Measurements from ENCODE around the gene FLNB.
"Not testable (repeated sequence)": the region's sequence is repeated elsewhere in the genome, so short reads cannot be mapped to it uniquely, and the experiment has no call there.

Gene FLNB

DNA sequence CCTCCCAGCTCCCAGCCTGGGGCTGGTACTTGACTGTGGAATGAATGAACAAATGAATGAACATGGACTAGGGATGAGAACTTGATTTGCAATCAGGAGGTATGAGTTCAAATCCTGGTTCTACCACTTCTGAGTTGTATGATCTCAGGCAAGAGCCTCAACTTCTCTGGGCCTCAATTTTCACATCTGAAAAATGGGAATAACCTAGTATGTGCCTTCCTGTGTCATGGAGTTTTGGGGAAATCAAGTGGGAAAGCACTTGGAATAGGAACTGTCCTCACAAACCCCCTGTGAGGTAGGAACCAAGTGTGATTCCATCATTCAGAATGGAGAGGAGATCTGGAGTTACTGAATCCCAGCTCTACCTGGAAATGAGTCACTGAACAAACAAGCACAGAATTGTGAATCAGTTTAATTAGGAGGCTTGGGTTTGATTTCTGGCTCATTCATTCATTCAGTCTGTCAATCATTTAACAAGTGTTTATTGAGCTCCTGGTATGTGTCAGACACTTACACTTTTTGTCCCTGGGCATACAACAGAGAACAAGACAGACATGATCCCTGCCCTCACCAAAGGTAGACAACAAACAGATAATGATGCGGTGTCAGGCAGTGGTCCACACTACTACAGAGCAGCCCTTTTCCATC, 172.8 kb downstream of the FLNB start:
- no peak for DNase-seq (ENCODE audit: low read depth in 2 of 2)

DNA sequence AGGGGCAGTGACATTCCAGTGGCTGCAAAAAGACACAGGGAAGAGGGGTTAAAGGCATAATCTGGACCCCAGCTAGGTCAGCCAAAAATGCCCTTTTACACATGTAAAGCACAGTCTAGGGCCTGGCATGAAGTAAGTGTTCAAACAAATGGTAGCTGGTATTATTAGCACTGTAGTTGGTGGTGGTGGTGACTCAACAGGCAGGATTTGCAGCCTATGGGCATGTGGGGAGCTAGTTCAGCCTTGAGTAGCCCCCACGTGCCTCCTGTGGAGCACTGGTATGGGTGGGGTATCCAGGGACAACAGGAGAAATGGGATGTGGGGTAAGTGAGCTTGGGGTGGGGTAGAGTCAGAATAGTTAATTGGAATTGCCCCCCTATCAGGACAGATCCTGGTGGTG, 175.0 kb downstream of the FLNB start:
- no peak for DNase-seq (ENCODE audit: low read depth in 2 of 2)

DNA sequence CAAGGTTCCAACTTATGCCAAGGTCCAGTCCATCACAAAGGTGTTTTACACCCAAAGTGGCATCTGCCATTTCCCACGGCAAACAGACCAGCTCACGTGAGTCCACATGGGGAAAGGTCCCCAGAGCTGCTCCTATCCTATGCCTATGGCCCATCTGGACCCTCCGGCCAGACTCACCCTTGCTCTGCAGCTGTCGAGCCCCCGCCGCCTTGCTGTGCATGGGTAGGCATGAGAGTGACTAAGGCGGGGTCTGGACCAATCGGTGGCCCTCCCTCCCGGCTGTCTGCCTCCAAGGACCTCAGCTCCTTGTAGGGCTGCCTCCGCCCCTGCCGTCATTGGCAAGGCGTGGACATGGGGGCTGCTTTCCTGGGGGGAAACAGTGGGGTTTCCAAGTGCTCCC, 175.7 kb downstream of the FLNB start:
- no peak for DNase-seq (ENCODE audit: low read depth in 2 of 2)

DNA sequence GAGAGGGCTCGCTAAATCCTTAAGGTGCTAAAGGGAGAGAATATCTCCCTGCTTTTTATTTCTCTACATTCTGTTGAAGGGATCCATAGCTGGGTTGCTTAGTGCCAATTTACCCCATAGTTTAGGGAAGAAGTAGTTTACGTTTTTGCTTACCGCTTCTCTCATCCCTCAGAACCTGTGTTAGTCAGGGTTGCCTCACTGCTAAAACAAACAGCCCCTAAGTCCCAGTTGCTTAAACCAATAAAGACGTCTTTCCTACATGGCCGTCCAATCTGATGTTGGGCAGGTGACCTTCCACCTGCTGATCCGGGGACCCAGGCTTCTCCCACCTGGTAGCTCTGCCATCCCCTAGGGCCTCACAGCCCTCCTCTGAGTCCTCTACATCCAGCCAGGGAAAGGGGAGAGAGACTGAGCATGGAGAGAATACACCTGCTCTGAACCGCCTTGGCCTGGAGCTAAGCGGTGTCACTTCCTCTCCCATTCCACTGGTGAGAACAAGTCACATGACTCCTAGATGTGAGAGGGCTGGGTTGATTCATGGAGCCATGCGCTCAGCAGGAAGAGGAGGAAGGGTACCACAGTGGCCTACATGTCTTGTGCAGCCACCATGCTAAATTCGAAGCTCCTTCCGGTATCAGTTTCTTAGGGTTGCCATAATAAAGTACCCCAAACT, 176.2 kb downstream of the FLNB start:
- no peak for DNase-seq (ENCODE audit: low read depth in 2 of 2)

DNA sequence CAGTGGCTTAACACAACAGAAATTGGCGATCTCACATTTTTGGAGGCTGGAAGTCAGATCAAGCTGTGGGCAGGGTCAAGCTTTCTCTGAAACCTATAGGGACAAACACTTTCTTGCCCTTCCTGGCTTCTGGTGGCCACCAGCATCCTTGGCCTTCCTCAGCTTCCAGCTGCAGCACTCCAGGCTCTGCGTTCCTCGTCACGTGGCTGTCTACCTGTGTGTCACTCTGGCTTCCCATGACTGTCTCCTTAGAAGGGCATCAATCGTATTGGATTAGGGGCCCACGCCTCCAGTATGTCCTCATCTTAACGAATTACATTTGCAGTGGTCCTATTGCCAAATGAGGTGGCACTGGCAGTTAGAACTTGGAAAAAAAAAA, 176.7 kb downstream of the FLNB start:
- no peak for DNase-seq (ENCODE audit: low read depth in 2 of 2)

DNA sequence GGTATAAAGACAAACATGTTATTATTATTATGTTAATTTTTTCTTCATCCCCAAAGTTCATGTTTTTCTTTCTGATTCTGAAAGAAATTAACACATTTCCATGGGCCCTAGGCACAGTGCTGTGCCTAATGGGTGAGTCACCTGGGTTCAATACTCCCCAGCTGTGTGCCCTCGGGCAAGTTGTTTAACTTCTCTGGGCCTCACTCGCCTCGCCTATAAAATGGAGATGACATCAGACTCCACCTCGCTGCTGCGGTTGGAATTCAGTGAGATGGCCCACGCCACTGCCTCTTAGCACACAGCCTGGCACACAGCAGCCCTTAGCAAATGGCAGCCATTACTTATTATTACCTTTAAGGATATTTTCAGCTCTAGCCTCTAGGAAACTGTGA, 179.9 kb downstream of the FLNB start:
- no peak for DNase-seq (ENCODE audit: low read depth in 2 of 2)

DNA sequence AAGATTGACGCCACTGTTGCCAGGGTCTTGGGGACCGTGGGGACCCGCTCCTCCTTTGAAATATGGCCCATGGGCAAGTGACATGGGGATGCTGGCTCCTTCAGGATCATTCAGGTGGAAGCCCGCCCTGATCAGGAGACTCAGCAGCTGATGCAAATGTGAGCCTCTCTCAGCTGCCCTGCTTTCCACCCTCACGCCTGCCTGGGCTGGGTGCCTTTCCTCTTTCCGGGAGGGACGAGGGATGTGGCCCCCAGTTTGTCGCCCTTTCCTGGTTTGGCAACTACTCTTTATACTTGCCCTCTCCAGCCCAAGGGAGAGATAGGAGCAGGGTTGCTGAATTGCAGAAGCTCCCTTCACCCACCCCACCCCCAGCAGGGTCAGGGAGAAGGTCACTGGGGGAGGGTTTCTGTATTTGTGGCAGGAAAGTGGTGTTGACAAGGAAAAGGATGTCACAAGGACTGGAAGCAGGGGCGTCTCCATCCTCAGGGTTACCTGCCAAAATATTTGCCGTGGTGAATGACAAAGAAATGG, 180.8 kb downstream of the FLNB start:
- no peak for DNase-seq (ENCODE audit: low read depth in 2 of 2)

DNA sequence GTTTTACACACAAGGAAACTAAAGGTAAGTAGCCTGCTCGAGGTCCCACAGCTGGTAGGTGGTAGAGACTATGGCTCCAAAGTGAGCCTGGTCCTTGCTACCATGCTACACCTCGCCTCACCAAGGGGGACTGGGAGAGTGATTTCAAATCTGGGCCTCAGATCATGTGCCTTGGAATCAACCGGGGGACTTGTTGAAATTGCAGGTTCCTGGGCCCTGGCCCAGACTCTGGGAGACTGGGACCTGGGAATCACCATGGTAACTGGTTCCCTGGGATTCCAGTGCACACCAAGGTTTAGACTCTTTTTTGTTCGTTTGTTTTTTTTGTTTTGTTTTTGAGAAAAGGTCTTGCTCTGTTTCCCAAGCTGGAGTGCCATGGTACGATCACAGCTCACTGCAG, 181.5 kb downstream of the FLNB start:
- no peak for DNase-seq (ENCODE audit: low read depth in 2 of 2)

DNA sequence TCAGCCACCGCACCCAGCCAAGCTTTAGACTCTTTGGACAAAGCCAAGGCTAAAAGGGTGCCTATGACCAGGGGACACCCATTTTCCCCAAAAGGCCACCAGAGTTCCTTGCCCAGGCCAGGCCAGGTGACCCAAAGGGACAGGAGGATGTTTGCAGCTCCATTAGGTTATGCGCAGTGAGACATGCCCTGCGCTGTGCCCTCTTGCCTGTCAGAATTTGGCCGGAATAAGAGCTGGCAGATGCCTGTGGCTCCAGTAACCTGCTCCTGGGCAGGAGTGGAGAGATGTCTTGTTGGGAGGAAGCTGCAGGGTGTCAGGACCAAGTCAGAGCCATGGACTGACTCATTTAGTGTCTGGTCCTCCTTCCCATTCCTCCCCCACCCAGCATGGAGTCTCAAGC, 182.1 kb downstream of the FLNB start:
- DNase-seq (ENCODE audit: low read depth in 2 of 2) = no peak

DNA sequence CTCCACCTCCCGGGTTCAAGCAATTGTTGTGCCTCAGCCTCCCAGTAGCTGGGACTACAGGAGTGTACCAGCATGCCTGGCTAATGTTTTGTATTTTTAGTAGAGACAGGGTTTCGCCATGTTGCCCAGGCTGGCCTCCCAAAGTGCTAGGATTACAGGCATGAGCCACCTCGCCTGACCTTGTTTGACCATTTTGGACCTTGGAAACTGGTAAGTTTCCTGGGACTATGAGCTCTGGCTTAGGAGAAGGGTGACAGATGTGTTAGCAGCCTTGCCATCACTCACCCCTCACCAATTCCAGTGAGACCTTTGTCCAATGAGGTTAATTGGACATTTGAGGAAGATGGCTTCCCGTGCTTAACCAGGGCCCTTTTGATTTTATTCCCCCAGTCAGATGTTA, 182.7 kb downstream of the FLNB start:
- DNase-seq (ENCODE audit: low read depth in 2 of 2) = no peak

DNA sequence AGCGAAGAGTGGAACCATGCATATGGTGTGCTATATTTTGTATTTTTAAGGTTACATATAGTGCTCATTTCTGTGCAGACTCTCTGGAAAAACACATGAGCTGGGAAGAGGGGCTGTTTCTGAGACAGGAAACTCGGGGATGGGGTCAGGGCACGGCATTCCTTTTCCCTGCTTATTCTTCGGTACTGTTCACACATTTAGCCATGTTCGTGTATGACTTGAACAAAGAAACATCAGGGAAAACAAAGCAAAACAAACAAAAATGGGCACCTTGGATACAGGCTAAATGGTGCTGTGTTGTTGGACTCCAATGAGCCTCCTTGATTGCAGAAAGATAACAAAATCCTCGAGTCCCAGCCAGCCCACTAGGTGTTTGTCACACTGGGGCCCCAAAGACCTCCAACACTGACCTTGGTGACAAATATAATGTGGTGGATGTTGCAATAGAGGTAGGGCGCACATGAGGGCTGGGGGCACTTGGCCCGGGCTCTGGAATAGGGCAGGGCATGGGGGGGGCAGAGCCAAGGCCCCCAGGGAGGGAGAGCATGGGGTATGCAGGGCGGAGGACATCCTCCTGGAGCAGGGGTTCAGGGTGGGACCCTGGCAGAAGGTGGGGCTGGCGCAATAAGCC, 183.3 kb downstream of the FLNB start:
- no peak for DNase-seq (ENCODE audit: low read depth in 2 of 2)

DNA sequence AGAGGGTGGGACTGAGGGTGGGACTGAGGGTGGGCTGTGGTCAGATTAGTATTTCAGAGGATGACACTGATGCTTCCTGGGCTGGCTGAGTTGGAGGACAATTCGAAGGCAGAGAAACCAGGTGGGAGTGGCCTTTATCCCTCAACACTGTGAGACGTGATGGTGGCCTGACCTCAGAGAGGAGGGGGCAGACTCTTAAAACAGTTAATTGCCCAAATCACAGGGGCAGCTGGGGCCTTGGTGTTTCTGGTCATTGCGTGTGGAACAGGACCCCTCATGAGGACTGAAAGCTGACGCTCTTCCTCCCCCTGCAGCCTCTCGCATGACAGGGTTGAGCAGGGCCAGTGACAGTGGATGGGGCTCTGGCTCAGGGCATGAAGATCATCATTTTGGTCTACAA, 183.8 kb downstream of the FLNB start:
- no peak for DNase-seq (ENCODE audit: low read depth in 2 of 2)

DNA sequence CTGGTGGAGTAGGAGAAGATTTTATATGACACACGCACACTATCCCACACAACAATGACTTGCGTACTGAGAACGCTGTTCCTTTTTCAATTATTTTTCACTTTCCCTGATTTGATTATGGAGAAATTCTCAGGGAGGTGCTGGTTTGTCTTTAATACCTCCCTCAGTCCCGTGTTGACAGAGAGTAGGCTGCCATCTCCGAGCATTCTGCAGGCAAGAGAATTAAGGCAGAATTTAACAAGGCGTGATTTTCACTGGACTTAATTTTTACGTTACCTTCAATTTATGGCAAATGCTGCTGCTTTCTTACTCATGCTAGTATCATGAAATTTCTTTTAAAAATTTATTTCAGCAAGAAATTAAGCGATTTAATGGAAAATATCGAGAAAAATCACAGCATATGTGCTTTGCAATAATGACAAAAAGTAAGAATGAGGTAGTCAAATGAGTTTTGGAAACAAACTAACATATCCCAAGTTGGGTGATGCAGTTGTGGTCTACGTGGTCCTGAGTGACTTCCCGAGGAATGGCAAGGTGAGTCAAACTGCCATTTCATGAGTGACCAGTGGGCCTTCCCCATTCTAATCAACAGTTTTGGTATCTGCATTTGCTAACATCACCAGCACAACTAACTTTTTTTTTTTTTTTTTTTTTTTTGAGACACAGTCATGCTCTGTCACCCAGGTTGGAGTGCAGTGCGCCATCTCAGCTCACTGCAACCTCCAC, 185.6 kb downstream of the FLNB start:
- DNase-seq (ENCODE audit: low read depth in 2 of 2) = no peak

DNA sequence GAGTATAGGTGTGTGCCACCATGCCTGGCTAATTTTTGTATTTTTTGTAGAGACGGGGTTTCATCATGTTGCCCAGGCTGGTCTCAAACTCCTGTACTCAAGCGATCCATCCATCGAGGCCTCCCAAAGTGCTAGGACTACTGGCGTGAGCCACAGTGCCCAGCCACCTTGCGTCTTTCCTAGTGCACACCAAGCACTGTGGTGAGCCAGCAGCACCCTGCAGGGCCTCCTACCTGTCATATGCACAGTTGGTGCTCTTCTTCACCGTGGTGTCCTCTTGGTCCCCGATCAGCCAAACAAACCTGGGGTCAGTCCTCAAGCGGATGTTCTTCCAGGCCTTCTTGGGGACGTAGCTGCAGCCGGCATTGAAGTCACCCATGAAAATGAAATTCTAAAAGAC, 189.4 kb downstream of the FLNB start:
- no peak for DNase-seq (ENCODE audit: low read depth in 2 of 2)

DNA sequence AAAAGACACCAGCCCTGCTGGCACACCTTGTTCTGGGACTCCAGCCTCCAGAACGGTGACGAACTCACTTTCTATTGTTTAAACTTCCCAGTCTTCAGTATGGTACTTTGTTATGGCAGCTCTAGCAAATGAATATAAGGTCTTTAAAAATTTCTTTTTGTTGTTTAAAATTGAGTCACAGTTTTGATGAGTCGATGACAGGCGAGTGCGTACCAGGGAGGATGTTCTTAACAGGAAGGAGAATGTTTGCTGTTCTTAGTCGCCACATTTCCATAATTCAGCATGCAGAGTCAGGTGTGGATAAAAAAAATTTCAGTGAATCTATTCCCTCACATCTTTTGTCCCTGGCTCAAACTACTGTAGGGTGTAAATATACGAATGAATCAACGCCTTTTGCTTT, 190.1 kb downstream of the FLNB start:
- DNase-seq (ENCODE audit: low read depth in 2 of 2) = no peak

DNA sequence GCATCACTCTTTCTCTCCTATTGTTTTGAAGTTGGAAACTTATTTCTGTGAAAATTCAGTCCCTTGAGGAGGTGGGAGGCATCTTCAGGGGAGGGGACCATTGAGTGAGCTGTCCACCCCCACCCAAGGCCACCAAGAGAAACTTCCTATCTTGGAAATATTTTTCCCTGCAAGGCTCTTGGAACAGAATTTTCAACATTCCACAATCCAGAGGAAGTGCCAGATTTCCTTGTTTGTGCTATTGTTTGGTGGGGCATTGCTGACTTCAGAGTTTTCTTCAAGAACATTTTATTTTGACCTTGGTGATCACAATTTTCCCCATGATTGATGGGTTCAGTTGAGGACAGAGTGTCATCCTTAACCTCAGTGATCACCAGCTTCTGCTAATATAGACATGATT, 190.6 kb downstream of the FLNB start:
- no peak for DNase-seq (ENCODE audit: low read depth in 2 of 2)

DNA sequence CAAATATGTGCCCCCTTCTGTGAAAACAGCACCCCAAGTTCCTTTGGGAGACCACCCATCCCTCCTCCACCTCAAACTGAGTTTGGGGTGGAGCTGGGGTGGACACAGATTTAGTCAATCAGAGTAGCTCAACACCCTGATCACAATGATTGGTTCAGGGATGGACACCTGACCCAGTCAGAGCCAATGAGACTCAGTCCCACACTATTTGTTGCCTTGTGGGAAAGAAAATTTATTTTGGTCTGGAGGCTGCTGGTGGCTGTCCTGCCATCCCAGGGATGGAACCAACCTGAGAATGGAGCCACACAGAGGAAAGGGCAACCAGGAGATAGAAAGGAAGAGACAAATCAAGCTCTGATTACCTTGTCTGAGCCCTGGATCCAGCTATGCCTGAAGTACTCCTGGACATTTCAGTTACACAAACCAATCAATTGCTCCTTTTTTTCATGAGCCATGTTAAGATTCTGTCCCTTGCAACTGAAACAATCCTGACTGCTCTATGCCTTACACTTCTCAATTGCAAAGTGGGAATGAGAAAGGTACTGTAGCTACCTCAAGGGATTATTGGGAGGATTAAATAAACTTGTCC, 192.0 kb downstream of the FLNB start:
- DNase-seq (ENCODE audit: low read depth in 2 of 2) = no peak

DNA sequence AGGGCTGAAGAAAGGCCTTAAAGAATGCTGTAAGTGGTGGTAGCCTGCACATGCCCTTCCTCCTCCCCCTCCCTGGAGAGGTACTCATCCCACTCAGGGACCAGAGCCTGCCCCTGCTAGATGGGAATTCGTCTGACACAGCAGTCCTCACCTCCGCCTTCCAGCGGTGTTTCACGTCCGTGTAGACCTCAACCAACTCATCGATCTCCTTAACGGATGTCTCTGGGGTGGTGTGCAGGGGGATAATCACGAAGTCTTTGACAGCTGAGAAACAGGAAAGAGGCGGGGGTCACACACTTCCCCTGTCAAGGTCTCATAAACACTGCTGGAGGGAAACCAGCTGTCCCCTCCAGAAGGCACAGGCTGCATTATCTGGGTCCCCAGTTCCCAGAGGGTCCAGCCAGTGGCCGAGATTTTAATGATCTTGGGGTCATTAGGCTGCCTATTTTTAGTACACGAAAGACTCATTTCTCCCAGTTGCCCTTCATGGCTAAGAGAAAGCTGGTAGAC, 192.7 kb downstream of the FLNB start:
- DNase-seq (ENCODE audit: low read depth in 2 of 2) = no peak

DNA sequence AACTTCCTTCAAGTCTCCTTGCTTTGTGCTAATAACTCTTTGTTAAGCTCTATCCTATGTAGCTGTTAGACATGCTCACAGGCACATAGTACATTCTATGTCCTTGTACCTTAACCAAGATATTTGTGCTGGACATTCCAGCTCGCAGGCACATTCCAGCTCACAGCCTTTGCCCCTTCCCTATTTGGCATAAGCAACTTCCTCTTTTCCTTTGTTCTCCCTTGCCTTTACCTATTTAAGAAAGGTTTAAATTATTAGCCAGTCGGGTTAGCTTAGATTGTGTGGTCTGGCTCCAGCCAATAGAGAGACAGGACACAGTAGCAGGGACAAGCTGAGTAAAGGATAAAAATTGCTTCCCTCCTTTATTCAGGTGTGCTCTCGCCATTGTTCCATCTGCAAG, 193.2 kb downstream of the FLNB start:
- not testable (repeated sequence) for DNase-seq (ENCODE audit: low read depth in 2 of 2)

DNA sequence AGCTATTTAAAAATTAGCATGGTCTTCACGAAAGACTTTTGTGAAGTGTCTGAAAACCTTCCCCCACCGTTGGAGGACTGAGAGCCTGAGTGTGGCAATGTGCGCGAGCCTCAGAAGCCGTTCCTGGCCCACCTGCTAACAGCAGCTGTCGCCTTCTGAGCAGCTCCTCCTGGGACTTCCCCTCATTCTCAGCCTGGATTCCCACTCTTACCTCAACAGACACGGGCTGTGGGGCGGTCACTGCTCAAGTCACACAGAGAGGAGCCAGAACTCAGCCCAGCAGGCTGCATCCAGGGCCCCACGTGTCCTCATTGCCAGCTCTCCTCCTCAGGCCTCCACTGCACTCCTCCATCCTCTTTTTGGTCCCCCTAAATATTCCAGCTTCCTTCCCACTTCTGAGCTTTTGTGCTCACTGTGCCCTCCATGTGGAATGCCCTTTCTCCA, 194.7 kb downstream of the FLNB start:
- no peak for DNase-seq (ENCODE audit: low read depth in 2 of 2)

DNA sequence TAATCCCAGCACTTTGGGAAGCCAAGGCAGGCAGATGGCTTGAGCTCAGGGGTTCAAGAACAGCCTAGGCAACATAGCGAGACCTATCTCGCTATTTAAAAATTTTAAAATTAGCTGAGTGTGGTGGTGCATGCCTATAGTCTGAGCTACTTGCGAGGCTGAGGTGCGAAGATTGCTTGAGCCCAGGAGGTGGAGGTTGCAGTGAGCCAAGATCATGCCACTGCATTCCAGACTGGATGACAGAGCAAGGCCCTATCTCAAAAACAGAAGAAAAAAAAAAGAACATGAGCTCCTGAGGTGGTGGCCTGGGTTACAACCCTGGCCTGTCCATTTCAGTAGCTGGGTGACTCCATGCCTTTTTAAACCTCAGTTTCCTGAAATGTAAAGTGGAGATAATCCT, 195.3 kb downstream of the FLNB start:
- no peak for DNase-seq (ENCODE audit: low read depth in 2 of 2)

DNA sequence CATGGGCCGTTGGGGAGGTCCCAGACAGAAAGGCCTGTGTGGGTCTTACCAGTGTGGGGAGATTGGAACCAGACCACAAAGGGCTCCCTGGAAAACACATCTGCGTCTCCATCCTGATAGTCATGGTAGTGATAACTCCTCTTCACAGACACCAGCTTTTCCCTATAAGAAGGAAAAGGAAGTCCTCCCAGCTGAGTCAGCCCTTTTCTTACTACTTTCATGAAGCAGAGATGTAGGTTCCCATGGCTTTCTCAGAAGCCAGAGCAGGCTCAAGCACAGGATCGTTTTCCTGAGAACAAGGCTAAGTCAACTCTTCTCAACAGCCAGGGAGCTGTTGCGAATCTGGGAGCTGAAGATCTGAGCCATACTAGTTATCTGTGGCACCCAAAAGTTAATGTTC, 196.5 kb downstream of the FLNB start:
- no peak for DNase-seq (ENCODE audit: low read depth in 2 of 2)

Data from stimulated activated CD8-positive, alpha-beta memory T cell treated with anti-CD3 and anti-CD28 coated beads, Interleukin-7, amount 100 ng/mL, for 4 hours (primary cell).